Right atrium auricular region (tissue), 2 donors: Measurements from ENCODE around the gene PVR. TPM values are rescaled to one million over a fixed set of nuclear protein-coding genes. Genes with fewer than 3 reads are reported as not detected.
"Not testable (repeated sequence)": the region's sequence is repeated elsewhere in the genome, so short reads cannot be mapped to it uniquely, and the experiment has no call there.

Experiments used
- DNase-seq: peaks from one replicate; pipeline ENCODE4 v3.0.0-alpha.2; 2019; ENCODE audit warnings: low spot score
- H3K27ac ChIP-seq, 2 donors: fragments of 200-600 bp; sonication (generic); 1 replicate in 1 of 2; 2 replicates in 1 of 2; pipeline ENCODE4 v1.5.1; 2016 to 2019
- H3K27me3 ChIP-seq, 2 donors: fragments of 200-600 bp; sonication (generic); one replicate each; pipeline versions ENCODE4 v1.5.1 to v1.6.0; 2017 to 2019
- H3K36me3 ChIP-seq: fragments of 200-600 bp; sonication (generic); one replicate; pipeline ENCODE4 v1.5.1; 2016
- H3K4me1 ChIP-seq, 2 donors: fragments of 200-600 bp; sonication (generic); one replicate each; pipeline versions ENCODE4 v1.5.1 to v1.6.0; 2017 to 2019
- H3K4me3 ChIP-seq, 2 donors: fragments of 200-600 bp; sonication (generic); 1 replicate in 1 of 2; 2 replicates in 1 of 2; pipeline ENCODE4 v1.5.1; 2017 to 2019; ENCODE audit warnings: mild to moderate bottlenecking in 1 of 2, moderate library complexity in 1 of 2
- H3K9me3 ChIP-seq, 2 donors: fragments of 200-600 bp; sonication (generic); one replicate each; pipeline ENCODE4 v1.5.1; 2019
- total RNA-seq, 2 donors: library from RNA; depleted of rRNA; stranded (reverse); fragments of >200 nt; gene quantifications; one replicate each; pipeline ENCODE4 v1.1.0, GENCODE V29; 2016
- TF ChIP-seq, protein P1 (sequence below), 2 donors: fragments of 200-600 bp; sonication (generic); IDR thresholded peaks; one replicate each; pipeline ENCODE4 v1.5.1; 2019; ENCODE audit warnings: antibody characterized with exemption in 2 of 2

PVR gene
- total RNA-seq, 2 donors from 2014 or later, result 72.4 to 104 TPM

DNA sequence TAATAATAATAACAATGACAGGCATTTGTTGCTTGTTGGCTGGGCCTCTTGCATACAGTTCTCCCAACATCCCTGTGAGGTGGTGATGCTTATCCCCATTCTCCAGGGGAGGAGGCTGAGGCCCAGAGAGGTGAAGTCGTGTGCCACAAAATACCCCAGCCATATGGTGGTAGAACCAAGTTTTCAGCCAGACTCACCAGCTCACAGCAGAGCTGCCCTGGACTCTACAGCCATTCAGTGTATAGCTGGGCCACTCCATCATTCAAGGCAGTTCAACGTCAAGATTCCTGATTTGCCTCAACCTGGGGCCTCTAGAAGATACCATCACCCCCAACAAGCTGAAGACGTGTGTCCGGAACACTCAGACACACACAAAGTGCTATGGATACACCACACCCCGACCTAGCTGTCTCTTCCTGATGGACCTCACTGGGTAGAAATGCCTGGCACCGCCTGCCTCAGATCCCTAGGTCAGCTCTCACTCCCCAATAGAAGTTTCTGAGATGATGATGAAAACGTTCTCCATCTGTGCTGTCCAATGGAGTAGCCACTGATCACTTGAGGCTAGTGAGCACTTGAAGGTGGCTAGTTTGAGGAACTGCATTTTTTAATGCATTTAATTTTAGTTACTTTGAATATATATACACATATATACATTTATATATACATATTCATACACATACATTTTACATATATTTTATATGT, 23.3 kb downstream of the PVR start:
- DNase-seq, result no peak
- no peaks in the 10 kb centered on the region for H3K27me3 ChIP-seq
- TF ChIP-seq, protein P1, sequence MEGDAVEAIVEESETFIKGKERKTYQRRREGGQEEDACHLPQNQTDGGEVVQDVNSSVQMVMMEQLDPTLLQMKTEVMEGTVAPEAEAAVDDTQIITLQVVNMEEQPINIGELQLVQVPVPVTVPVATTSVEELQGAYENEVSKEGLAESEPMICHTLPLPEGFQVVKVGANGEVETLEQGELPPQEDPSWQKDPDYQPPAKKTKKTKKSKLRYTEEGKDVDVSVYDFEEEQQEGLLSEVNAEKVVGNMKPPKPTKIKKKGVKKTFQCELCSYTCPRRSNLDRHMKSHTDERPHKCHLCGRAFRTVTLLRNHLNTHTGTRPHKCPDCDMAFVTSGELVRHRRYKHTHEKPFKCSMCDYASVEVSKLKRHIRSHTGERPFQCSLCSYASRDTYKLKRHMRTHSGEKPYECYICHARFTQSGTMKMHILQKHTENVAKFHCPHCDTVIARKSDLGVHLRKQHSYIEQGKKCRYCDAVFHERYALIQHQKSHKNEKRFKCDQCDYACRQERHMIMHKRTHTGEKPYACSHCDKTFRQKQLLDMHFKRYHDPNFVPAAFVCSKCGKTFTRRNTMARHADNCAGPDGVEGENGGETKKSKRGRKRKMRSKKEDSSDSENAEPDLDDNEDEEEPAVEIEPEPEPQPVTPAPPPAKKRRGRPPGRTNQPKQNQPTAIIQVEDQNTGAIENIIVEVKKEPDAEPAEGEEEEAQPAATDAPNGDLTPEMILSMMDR (IDR thresholded peaks at IDR 0.05), result no peak

GRCh38 chr19:44668985-44669764, 25.5 kb downstream of the PVR start:
- TF ChIP-seq, protein P1 (IDR thresholded peaks at IDR 0.05), result no peak
- H3K4me1 ChIP-seq, result no peaks in the 10 kb centered on the region
- H3K27ac ChIP-seq, result no peak overlapping the region
- no peaks in the 10 kb centered on the region for H3K36me3 ChIP-seq
- no peaks in the 10 kb centered on the region for H3K27me3 ChIP-seq
- DNase-seq, result no peak
- no peaks in the 10 kb centered on the region for H3K9me3 ChIP-seq
- H3K4me3 ChIP-seq, result no peak overlapping the region

More for the DNA sequence above, 23.3 kb downstream of the PVR start:
- H3K4me3 ChIP-seq, result no peak overlapping the region
- no peak overlapping the region for H3K27ac ChIP-seq
- peaks cover 14% of the 10 kb centered on the region for H3K36me3 ChIP-seq
- no peaks in the 10 kb centered on the region for H3K4me1 ChIP-seq
- H3K9me3 ChIP-seq, result no peaks in the 10 kb centered on the region

- H3K36me3 ChIP-seq, H3K27ac ChIP-seq, DNase-seq, H3K4me1 ChIP-seq, H3K27me3 ChIP-seq, H3K9me3 ChIP-seq, H3K4me3 ChIP-seq: not testable (repeated sequence)
Observed at GRCh38 chr19:44670027-44670426, 26.3 kb downstream of the PVR start.

- TF ChIP-seq, protein P1 (IDR thresholded peaks at IDR 0.05), result no peak
- no peak for DNase-seq
- H3K36me3 ChIP-seq, result no peaks in the 10 kb centered on the region
- H3K4me3 ChIP-seq, result no peak within 1 kb of the TSS
- H3K9me3 ChIP-seq, result no peaks in the 10 kb centered on the region
- no peaks in the 10 kb centered on the region for H3K4me1 ChIP-seq
- no peak within 1 kb of the TSS for H3K27ac ChIP-seq
- H3K27me3 ChIP-seq, result no peaks in the 10 kb centered on the region
Observed at GRCh38 chr19:44671400-44671799, 27.7 kb downstream of the PVR start, which contains the start of gene CEACAM19. Gene CEACAM19, plus strand, starts transcription at chr19:44671482. Its CDS starts 450 bp downstream, at chr19:44671932.

DNA sequence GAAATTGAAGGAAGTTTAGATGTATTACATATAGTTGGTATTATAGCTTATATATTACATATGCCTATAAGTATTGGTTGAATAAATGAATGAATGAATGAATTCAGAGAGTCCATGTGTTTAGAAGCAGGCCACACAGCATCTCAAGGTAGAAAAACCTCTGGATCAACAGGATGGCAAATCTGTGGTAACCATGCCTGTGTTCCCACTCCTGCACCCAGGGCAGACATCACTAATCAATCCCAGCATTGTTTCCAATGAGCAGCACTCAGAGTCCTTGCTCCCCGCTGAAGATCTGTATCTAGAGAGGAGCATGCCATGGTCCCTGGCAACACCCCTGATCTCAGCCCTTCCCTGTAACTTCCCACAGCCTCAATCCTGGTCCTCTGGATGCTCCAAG, 28.5 kb downstream of the PVR start:
- Histone ChIP-seq H3K4me3 (no peak overlapping the region), H3K4me1 (no peaks in the 10 kb centered on the region), H3K27me3 (no peaks in the 10 kb centered on the region), H3K36me3 (no peaks in the 10 kb centered on the region), H3K27ac (no peak overlapping the region), H3K9me3 (no peaks in the 10 kb centered on the region)
- DNase-seq, result no peak
- TF ChIP-seq, protein P1 (IDR thresholded peaks at IDR 0.05), result no peak

DNA sequence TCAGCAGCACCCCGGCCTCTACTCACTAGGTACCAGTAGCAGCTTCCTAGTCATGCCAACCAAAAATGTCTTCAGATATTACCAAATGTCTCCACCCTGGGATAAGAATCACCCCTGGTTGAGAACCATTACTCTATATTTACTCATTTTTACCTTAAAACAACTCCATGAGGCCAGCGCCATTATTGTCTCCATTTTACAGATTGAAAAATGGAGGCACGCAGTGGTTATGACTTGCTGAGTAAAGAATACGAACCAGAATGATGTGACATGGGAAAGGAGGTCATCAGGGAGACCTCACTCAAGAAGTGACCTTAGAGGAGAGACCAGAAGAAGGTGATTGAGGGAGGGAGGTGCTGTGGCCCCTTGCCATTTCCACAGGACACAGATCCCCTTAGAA, 29.8 kb downstream of the PVR start:
- Histone ChIP-seq H3K4me1 (no peaks in the 10 kb centered on the region), H3K4me3 (no peak overlapping the region), H3K36me3 (peaks cover under 1% of the 10 kb centered on the region), H3K27ac (no peak overlapping the region), H3K27me3 (no peaks in the 10 kb centered on the region), H3K9me3 (no peaks in the 10 kb centered on the region)
- DNase-seq, result no peak
- TF ChIP-seq, protein P1 (IDR thresholded peaks at IDR 0.05), result no peak
